NB4 (cell line): ENCODE data around the gene GPR39.
A peak's percentile ranks its signal among the peaks of the same experiment; 100 is the strongest.

ENCODE experiments used
- DNase-seq: peaks from one replicate; pipeline ENCODE4 v3.0.0; 2010; ENCODE audit warnings: low read depth
- H3K4me3 ChIP-seq: one replicate; pipeline ENCODE4 v1.5.1; 2011; ENCODE audit warnings: mild to moderate bottlenecking, low read depth, low read length, moderate library complexity
- MYC ChIP-seq: IDR thresholded peaks from 2 replicates; pipeline ENCODE4 v1.6.1; 2011; ENCODE audit warnings: low read depth, low read length
- POLR2A ChIP-seq: IDR thresholded peaks from 2 replicates; pipeline ENCODE4 v1.6.1; 2011; ENCODE audit warnings: mild to moderate bottlenecking; ENCODE audit not compliant: insufficient read length; ENCODE audit errors: extremely low read depth
- TF ChIP-seq, protein P1 (sequence below): IDR thresholded peaks from one replicate; pipeline ENCODE4 v1.5.1; 2012; ENCODE audit warnings: low read depth, low read length
- TF ChIP-seq, protein P2 (sequence below): IDR thresholded peaks from 2 replicates; pipeline ENCODE4 v1.6.1; 2011; ENCODE audit warnings: low read depth, low read length

Gene GPR39

DNA sequence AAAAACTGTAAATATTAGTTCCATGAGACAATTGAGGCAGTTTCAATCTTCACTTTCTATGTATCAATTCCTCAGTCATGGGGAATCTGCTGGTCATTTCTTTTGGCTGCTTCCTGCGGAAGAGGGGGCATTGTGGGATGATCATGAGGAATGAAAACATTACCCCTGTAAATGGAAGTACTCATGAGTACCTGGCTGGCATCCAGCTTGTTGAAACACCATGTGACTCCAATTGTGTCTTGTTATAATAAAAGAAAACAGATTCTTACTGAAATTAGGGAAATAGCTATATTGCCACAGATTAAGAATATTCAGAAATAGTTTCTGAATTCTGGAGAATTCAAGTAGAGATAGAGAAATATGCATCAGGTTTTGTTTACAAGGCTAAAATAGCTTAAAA, 41.6 kb upstream of the GPR39 start:
- no peak for DNase-seq
- H3K4me3 ChIP-seq, result no peak overlapping the region
- TF ChIP-seq, protein P1, sequence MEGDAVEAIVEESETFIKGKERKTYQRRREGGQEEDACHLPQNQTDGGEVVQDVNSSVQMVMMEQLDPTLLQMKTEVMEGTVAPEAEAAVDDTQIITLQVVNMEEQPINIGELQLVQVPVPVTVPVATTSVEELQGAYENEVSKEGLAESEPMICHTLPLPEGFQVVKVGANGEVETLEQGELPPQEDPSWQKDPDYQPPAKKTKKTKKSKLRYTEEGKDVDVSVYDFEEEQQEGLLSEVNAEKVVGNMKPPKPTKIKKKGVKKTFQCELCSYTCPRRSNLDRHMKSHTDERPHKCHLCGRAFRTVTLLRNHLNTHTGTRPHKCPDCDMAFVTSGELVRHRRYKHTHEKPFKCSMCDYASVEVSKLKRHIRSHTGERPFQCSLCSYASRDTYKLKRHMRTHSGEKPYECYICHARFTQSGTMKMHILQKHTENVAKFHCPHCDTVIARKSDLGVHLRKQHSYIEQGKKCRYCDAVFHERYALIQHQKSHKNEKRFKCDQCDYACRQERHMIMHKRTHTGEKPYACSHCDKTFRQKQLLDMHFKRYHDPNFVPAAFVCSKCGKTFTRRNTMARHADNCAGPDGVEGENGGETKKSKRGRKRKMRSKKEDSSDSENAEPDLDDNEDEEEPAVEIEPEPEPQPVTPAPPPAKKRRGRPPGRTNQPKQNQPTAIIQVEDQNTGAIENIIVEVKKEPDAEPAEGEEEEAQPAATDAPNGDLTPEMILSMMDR, result no peak
- no peak for TF ChIP-seq MYC
- TF ChIP-seq, protein P2, sequence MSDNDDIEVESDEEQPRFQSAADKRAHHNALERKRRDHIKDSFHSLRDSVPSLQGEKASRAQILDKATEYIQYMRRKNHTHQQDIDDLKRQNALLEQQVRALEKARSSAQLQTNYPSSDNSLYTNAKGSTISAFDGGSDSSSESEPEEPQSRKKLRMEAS, result no peak

DNA sequence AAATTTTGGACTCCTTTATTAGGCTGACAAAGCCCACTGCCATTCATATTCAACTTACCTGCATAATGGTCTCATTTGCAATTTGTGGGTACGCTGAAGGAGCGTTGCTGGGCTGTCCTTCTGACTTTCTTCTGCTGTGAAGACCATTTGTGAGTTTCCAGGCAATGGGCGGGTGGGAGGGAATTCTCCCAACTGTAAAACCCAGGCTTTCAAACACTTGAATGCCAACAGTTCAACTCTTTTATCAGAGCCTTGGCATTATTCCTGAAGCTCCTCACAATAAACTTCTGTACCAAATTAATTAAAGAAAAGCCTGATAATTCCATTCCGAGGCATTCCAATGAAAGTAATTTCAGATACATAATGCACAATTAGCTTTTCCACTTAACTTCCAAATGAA, 35.2 kb upstream of the GPR39 start:
- DNase-seq, result no peak
- H3K4me3 ChIP-seq, result no peak overlapping the region
- TF ChIP-seq POLR2A (no peak), MYC (no peak)
- TF ChIP-seq, protein P1, result no peak
- TF ChIP-seq, protein P2, result no peak

DNA sequence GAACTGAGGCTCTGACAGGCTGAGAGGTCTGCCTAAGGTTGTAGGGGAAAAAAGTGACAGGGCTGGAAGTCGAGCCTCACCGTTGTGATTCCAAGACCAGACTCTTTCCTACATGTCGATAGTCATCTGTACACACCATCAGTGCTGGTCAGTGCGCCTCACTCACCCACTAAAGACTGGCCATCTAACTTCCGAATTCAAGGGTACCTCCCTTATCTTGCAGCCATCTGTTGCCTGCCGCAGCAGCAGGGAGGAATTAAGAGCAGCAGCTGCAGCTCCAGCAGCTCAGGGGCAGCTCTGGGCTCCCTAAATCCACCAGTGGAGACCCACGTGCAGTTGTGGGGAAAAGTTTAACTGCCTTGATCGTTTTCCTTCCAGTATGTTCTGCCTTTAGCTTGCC, 32.6 kb upstream of the GPR39 start:
- peak; percentile 53 for DNase-seq
- peak overlapping the region; percentile 15 for H3K4me3 ChIP-seq
- TF ChIP-seq MYC (no peak), POLR2A (no peak)
- TF ChIP-seq, protein P2, result no peak
- TF ChIP-seq, protein P1, result no peak

DNA sequence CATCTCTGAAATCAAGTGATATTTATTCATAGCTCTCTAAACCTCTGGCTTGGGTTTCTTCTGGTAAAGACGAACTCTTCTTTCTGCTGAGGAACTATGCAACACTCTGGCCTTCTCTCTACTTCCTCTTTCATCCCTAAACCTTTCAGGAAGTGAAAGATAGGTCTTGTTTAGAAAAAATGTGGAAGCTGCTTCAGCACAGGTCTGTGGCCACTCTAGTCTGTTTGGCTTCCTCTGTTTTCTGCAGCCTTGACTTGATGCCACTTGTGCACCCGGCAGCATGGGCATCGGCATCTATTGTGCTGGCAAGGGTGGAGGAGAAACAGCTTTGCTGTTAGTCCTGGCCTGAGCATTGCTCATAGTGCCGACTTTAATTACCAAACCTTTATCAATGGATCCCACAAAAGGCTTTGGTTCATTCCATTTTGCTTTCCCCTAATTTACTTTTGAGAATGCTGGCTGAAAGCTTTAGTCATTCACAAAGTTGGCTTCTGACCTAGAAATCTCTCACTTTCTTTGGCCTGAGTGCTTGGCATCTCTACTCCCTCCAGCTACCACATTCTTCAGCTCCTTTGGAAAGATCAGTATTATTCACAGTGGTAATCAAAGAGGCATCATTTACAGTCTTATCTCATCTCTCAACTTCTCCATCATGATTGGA, 32.0 kb upstream of the GPR39 start:
- peak overlapping the region; percentile 15 for H3K4me3 ChIP-seq
- TF ChIP-seq, protein P1, result no peak
- TF ChIP-seq, protein P2, result no peak
- TF ChIP-seq MYC, result no peak
- peak; percentile 76 for DNase-seq

DNA sequence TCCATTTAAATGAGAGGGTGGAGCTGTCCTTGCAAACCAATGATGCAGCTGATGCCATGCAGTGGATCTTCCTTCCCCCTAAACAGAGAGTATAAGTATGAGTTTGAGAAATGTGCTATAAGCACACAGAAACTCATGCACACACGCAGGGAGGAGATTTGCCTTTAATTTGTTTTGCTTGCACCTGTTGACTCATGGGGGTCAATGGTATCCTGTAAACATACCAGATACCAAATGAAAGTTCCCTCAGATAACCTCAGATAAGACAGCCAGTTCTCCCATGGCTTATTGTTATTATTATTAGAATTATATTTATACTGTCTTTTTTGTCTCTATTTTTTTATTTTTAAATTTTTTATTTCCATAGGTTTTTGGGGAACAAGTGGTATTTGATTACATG, 29.5 kb upstream of the GPR39 start:
- no peak overlapping the region for H3K4me3 ChIP-seq
- TF ChIP-seq POLR2A (no peak), MYC (no peak)
- TF ChIP-seq, protein P2, result no peak
- TF ChIP-seq, protein P1, result no peak

DNA sequence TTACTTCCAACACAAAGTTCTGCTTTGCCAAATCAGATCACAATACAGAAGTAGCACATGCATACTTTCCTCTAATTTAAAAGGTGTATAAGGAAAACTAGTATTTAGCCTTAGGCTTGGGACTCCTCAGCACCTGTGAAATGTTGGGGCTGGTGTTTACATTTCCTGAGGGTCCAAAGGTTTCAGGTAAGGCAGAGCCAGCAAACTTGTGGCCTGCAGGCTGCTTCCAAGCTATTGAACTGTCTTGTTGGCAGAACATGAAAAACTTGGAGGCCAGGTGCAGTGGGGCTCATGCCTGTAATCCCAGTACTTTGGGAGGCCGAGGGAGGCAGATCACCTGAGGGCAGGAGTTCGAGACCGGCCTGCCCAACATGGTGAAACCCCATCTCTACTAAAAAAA, 26.5 kb upstream of the GPR39 start:
- TF ChIP-seq, protein P2, result no peak
- no peak for TF ChIP-seq MYC
- no peak for TF ChIP-seq POLR2A
- TF ChIP-seq, protein P1, result no peak
- no peak overlapping the region for H3K4me3 ChIP-seq
- no peak for DNase-seq

More for the DNA sequence above, 29.5 kb upstream of the GPR39 start:
- no peak for DNase-seq
